Activated T-cell treated with anti-CD3 and anti-CD28 coated beads for 4 hours (primary cell): ENCODE data around the gene OS9.
"Not testable (repeated sequence)": the region's sequence is repeated elsewhere in the genome, so short reads cannot be mapped to it uniquely, and the experiment has no call there.

Experiments used
- DNase-seq: peaks from one replicate; pipeline ENCODE4 v3.0.0-alpha.2; 2020

OS9 gene, protein sequence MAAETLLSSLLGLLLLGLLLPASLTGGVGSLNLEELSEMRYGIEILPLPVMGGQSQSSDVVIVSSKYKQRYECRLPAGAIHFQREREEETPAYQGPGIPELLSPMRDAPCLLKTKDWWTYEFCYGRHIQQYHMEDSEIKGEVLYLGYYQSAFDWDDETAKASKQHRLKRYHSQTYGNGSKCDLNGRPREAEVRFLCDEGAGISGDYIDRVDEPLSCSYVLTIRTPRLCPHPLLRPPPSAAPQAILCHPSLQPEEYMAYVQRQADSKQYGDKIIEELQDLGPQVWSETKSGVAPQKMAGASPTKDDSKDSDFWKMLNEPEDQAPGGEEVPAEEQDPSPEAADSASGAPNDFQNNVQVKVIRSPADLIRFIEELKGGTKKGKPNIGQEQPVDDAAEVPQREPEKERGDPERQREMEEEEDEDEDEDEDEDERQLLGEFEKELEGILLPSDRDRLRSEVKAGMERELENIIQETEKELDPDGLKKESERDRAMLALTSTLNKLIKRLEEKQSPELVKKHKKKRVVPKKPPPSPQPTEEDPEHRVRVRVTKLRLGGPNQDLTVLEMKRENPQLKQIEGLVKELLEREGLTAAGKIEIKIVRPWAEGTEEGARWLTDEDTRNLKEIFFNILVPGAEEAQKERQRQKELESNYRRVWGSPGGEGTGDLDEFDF

GRCh38 chr12:57693659-57694458 is at the start of gene OS9:
OS9 (plus strand) TSS chr12:57694132; CDS start chr12:57694162, 30 bp downstream.
- peak; percentile 93 for DNase-seq

DNA sequence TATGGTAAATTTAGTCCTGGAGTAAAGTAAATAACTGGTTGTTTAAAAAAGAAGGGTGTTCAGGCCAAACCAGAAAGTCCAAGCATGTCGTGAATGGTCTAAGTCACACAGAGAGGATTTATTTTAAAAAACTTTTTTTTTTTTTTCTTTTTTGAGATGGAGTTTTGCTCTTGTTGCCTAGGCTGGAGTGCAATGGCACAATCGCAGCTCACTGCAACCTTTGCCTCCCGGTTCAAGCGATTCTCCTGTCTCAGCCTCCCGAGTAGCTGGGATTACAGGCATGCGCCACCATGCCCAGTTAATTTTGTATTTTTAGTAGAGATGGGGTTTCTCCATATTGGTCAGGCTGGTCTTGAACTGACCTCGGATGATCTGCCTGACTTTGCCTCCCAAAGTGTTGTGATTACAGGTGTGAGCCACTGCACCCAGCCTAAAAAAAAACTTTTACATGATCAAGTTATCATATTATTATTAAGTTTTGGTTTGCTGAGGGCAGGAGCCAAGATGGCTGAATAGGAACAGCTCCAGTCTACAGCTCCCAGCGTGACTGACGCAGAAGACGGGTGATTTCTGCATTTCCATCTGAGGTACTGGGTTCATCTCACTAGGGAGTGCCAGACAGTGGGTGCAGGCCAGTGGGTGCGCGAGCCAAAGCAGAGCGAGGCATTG is 47.8 kb upstream of the OS9 start:
- not testable (repeated sequence) for DNase-seq

DNA sequence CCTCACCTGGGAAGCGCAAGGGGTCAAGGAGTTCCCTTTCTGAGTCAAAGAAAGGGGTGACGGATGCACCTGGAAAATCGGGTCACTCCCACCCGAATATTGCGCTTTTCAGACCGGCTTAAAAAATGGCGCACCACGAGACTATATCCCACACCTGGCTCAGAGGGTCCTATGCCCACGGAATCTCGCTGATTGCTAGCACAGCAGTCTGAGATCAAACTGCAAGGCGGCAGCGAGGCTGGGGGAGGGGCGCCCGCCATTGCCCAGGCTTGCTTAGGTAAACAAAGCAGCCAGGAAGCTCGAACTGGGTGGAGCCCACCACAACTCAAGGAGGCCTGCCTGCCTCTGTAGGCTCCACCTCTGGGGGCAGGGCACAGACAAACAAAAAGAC is 47.3 kb upstream of the OS9 start:
- DNase-seq: not testable (repeated sequence)

GRCh38 chr12:57654042-57654441 is 39.9 kb upstream of the OS9 start:
- no peak for DNase-seq

GRCh38 chr12:57655541-57656240 is 38.2 kb upstream of the OS9 start:
- no peak for DNase-seq

DNA sequence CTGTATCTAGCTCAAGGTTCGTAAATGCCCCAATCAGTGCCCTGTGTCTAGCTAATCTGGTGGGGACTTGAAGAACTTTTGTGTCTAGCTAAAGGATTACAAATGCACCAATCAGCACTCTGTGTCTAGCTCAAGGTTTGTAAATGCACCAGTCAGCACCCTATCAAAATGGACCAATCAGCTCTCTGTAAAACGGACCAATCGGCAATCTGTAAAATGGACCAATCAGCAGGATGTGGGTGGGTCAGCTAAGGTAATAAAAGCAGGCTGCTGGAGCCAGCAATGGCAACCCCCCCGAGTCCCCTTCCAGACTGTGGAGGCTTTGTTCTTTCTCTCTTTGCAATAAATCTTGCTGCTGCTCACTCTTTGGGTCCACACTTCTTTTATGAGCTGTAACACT is 37.5 kb upstream of the OS9 start:
- not testable (repeated sequence) for DNase-seq

DNA sequence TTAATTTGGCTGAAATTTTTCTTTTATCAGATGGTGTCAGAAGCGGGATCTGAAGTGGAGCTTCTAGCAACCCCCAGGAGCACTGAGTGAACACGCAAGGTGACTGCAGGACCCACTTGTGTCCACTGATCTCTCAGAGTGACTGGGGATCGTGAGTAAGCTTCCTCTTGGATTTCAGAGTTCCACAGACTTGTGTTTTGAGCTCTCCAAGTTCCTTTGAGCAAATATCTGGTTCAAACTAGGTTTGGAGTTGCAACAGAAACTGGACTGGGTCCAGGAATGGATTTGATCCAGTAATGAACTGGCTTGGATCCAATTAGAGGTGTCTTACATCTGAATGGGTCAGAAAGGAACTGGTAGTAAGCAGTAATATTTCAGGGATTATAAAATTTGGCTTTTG is 36.2 kb upstream of the OS9 start:
- DNase-seq: no peak

- no peak for DNase-seq
Observed at GRCh38 chr12:57658890-57659289, 35.0 kb upstream of the OS9 start.

- no peak for DNase-seq
Observed at GRCh38 chr12:57661376-57661775, 32.6 kb upstream of the OS9 start.

- DNase-seq: not testable (repeated sequence)
Observed at GRCh38 chr12:57665066-57665820, 28.7 kb upstream of the OS9 start.

GRCh38 chr12:57666897-57667296 is 27.0 kb upstream of the OS9 start:
- no peak for DNase-seq

DNA sequence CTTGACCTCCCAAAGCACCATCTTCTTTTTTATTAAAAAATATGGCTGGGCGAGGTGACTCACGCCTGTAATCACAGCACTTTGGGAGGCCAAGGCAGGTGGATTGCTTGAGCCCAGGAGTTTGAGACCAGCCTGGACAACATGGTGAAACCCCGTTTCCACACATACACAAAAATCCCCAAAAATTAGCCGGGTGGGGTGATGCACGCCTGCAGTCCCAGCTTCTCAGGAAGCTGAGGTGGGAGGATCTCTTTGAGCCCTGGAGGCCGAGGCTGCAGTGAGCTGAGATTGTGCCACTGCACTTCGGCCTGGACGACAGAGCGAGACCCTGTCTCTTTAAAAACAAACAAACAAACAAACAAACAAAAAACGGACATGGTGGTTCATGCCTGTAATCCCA is 24.2 kb upstream of the OS9 start:
- not testable (repeated sequence) for DNase-seq

DNA sequence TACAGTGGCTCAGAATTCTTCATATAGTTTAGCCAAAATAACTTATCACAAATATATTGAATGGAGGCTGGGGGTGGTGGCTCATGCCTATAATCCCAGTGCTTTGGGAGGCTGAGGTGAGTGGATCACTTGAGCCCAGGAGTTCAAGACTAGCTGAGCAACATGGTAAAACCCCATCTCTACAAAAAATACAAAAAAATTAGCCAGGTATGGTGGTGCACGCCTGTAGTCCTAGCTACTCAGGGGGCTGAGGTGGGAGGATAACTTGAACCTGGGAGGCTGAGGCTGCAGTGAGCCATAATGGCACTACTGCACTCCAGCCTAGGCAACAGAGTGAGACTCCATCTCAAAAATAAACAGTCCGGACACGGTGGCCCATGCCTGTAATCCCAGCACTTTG is 22.1 kb upstream of the OS9 start:
- not testable (repeated sequence) for DNase-seq

DNA sequence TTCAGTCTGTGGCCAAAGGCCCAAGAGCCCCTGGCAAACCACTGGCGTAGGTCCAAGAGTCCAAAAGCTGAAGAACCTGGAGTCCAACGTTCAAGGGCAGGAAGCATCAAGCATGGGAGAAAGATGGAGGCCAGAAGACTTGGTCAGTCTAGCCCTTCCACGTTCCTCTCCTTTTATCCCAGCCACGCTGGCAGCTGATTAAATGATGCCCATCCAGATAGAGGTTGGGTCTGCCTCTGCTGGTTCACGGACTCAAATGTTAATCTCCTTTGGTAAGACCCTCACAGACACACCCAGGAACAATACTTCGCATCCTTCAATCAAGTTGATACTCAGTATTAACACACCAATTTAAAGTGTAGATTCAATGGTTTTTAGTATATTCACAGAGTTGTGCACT is 21.1 kb upstream of the OS9 start:
- no peak for DNase-seq

DNA sequence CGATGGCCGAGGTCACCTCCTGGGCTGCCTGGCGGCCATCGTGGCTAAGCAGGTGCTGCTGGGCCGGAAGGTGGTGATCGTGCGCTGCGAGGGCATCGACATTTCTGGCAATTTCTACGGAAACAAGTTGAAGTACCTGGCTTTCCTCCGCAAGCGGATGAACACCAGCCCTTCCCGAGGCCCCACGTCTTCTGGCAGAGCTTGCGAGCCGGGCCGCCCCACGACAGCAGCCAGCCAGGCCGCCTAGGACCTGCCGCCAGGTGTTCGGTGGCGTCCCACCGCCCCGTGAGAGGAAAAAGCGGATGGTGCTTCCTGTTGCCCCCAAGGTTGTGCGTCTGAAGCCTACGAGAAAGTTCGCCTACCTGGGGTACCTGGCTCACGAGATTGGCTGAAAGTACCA is 19.2 kb upstream of the OS9 start:
- DNase-seq: no peak

- not testable (repeated sequence) for DNase-seq
Observed at GRCh38 chr12:57677947-57678346, 16.0 kb upstream of the OS9 start.

DNA sequence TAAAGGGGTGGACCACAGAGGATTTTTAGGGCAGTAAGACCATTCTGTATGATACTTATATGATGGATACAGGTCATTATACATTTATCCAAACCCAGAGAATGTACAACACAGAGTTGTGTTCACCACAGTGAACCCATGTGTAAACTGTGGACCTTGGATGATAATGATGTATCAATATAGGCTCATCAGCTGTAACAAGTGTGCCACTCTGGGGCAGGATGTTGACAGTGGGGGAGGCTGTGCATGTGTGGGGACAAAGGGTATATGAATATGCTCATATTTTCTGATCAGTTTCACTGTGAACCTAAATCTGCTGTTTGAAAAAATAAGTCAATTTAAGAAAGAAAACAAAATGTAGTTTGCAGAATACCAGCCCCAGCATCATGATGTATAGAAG is 14.2 kb upstream of the OS9 start:
- no peak for DNase-seq

DNA sequence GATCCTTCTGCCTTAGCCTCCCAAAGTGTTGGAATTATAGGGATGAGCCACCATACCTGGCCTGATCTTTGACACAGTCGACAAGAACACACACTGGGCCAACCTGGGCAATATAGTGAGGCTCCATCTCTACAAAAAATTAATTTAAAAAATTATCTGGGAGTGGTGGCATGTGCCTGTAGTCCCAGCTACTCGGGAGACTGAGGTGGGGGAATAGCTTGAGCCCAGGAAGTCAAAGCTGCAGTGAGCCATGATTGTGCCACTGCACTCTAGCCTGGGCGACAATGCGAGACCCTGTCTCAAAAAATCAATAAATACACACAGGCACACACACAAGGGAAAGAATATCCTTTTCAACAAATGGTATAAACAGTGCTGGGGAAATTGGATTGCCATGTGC is 6.1 kb upstream of the OS9 start:
- DNase-seq: no peak

- DNase-seq: no peak
Observed at GRCh38 chr12:57688931-57689330, 5.0 kb upstream of the OS9 start.

DNA sequence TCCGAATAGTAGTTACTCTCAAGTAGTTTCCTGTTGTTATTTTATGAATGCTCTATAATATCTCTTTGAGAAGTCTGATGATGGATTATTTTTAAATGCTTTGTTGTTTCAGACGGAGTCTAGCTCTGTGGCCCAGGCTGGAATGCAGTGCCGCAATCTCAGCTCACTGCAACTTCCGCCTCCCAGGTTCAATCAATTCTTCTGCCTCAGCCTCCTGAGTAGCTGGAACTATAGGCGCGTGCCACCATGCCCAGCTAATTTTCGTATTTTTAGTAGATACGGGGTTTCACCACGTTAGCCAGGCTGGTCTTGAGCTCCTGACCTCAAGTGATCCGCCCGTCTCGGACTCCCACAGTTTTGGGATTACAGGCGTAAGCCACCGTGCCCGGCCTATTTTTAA is 1.4 kb upstream of the OS9 start:
- DNase-seq: no peak

- DNase-seq: no peak
Observed at GRCh38 chr12:57693317-57693658, 644 bp upstream of the OS9 start.
